ENCODE results near the gene PRIM2.
"Not testable (repeated sequence)": the region's sequence is repeated elsewhere in the genome, so short reads cannot be mapped to it uniquely, and the experiment has no call there.

The PRIM2 gene

GRCh38 chr6:57671937-57672627, 354.7 kb downstream of the PRIM2 start:
- H3K4me1 ChIP-seq (ENCODE audit: control insufficient read depth, insufficient read depth, low read length); CTCF ChIA-PET; H3K36me3 ChIP-seq (ENCODE audit: control insufficient read depth in 2 of 2, insufficient read depth in 1 of 2, low read length in 2 of 2); H3K4me3 ChIP-seq (ENCODE audit: low read depth, low read length); H3K9me3 ChIP-seq (ENCODE audit: control insufficient read depth, insufficient read depth, low read depth, low read length); POLR2A ChIA-PET; H3K27ac ChIP-seq (ENCODE audit: extremely low read depth, low read depth, low read length): not testable (repeated sequence)

GRCh38 chr6:57673281-57673680, 355.9 kb downstream of the PRIM2 start:
- H3K4me3 ChIP-seq (ENCODE audit: low read depth, low read length); H3K36me3 ChIP-seq (ENCODE audit: control insufficient read depth in 2 of 2, insufficient read depth in 1 of 2, low read length in 2 of 2); CTCF ChIA-PET; H3K27ac ChIP-seq (ENCODE audit: extremely low read depth, low read depth, low read length); H3K4me1 ChIP-seq (ENCODE audit: control insufficient read depth, insufficient read depth, low read length); POLR2A ChIA-PET; H3K9me3 ChIP-seq (ENCODE audit: control insufficient read depth, insufficient read depth, low read depth, low read length): not testable (repeated sequence)

- H3K27ac ChIP-seq (ENCODE audit: extremely low read depth, low read depth, low read length); POLR2A ChIA-PET; H3K4me3 ChIP-seq (ENCODE audit: low read depth, low read length); CTCF ChIA-PET; H3K4me1 ChIP-seq (ENCODE audit: control insufficient read depth, insufficient read depth, low read length); H3K36me3 ChIP-seq (ENCODE audit: control insufficient read depth in 2 of 2, insufficient read depth in 1 of 2, low read length in 2 of 2); H3K9me3 ChIP-seq (ENCODE audit: control insufficient read depth, insufficient read depth, low read depth, low read length): not testable (repeated sequence)
Measured at GRCh38 chr6:57675386-57675785, 358.0 kb downstream of the PRIM2 start.

- H3K4me1 ChIP-seq (ENCODE audit: control insufficient read depth, insufficient read depth, low read length); H3K27ac ChIP-seq (ENCODE audit: extremely low read depth, low read depth, low read length); H3K4me3 ChIP-seq (ENCODE audit: low read depth, low read length); POLR2A ChIA-PET; H3K36me3 ChIP-seq (ENCODE audit: control insufficient read depth in 2 of 2, insufficient read depth in 1 of 2, low read length in 2 of 2); H3K9me3 ChIP-seq (ENCODE audit: control insufficient read depth, insufficient read depth, low read depth, low read length): not testable (repeated sequence)
- CTCF ChIA-PET, result interaction anchor here (0.6 kb wide), 1 partner anchor 46 kb away, joined by 6 read pairs; no protein-coding TSS in a partner anchor
Measured at GRCh38 chr6:57696382-57696781, 379.0 kb downstream of the PRIM2 start.

Data from HEK293 (cell line).